Parathyroid adenoma (tissue), 2 donors: Measurements from ENCODE around the gene CDX1.

Experiments
- H2AFZ ChIP-seq: fragments of 300-600 bp; sonication (generic); one replicate; pipeline ENCODE4 v1.7.0; 2017; ENCODE audit warnings: antibody characterized with exemption, mild to moderate bottlenecking
- H3K27ac ChIP-seq: fragments of 300-600 bp; sonication (generic); one replicate; pipeline ENCODE4 v1.7.0; 2017
- H3K27me3 ChIP-seq: fragments of 300-600 bp; sonication (generic); one replicate; pipeline ENCODE4 v1.7.0; 2017; ENCODE audit warnings: low read length; ENCODE audit not compliant: control insufficient read depth, insufficient read depth
- H3K36me3 ChIP-seq: fragments of 300-600 bp; sonication (generic); one replicate; pipeline ENCODE4 v1.7.0; 2017; ENCODE audit warnings: low read length; ENCODE audit not compliant: control insufficient read depth, insufficient read depth
- H3K4me1 ChIP-seq: fragments of 300-600 bp; sonication (generic); one replicate; pipeline ENCODE4 v1.7.0; 2017; ENCODE audit warnings: control low read depth
- H3K4me2 ChIP-seq: fragments of 300-600 bp; sonication (generic); one replicate; pipeline ENCODE4 v1.7.0; 2017; ENCODE audit warnings: low read length
- H3K4me3 ChIP-seq: fragments of 300-600 bp; sonication (generic); one replicate; pipeline ENCODE4 v1.7.0; 2017; ENCODE audit warnings: low read depth, low read length
- H3K79me2 ChIP-seq: fragments of 300-600 bp; sonication (generic); one replicate; pipeline ENCODE4 v1.7.0; 2017; ENCODE audit warnings: control low read depth
- H3K9ac ChIP-seq: fragments of 300-600 bp; sonication (generic); one replicate; pipeline ENCODE4 v1.7.0; 2017; ENCODE audit warnings: mild to moderate bottlenecking
- H3K9me3 ChIP-seq: fragments of 300-600 bp; sonication (generic); one replicate; pipeline ENCODE4 v1.7.0; 2017; ENCODE audit warnings: low read length; ENCODE audit not compliant: control insufficient read depth
- TF ChIP-seq, protein P1 (sequence below): fragments of 300-600 bp; sonication (generic); IDR thresholded peaks from one replicate; pipeline ENCODE4 v1.7.0; 2017; ENCODE audit warnings: antibody characterized with exemption, mild to moderate bottlenecking
- donor health status: primary hyperparathyroidism.

CDX1 gene

DNA sequence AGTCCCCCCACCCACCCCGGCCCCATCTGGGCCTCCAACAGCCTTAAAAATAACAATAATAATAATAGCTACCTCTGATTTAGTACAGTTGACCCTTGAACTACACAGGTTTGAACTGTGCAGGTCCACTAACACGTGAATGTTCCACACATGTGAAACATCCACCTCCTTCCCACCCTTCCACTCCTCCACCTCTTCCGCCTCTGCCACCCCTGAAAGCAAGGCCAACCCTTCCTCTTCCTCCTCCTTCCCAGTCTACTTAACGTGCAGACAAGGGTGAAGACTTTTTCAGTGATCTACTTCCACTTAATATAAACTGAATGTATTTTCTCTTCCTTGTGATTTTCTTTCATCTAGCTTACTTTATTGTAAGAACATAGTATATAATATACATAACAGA, 21.7 kb upstream of the CDX1 start:
- Histone ChIP-seq H3K4me1 (no peaks in the 10 kb centered on the region), H3K9ac (no peak overlapping the region)

GRCh38 chr5:150146235-150146634, 20.3 kb upstream of the CDX1 start:
- Histone ChIP-seq H3K4me2 (no peak overlapping the region), H3K4me3 (no peak overlapping the region), H3K4me1 (no peaks in the 10 kb centered on the region), H3K36me3 (no peaks in the 10 kb centered on the region), H3K79me2 (no peaks in the 10 kb centered on the region), H2AFZ (no peak overlapping the region), H3K27me3 (no peaks in the 10 kb centered on the region), H3K9me3 (no peaks in the 10 kb centered on the region), H3K27ac (no peak overlapping the region), H3K9ac (no peak overlapping the region)
- TF ChIP-seq, protein P1, sequence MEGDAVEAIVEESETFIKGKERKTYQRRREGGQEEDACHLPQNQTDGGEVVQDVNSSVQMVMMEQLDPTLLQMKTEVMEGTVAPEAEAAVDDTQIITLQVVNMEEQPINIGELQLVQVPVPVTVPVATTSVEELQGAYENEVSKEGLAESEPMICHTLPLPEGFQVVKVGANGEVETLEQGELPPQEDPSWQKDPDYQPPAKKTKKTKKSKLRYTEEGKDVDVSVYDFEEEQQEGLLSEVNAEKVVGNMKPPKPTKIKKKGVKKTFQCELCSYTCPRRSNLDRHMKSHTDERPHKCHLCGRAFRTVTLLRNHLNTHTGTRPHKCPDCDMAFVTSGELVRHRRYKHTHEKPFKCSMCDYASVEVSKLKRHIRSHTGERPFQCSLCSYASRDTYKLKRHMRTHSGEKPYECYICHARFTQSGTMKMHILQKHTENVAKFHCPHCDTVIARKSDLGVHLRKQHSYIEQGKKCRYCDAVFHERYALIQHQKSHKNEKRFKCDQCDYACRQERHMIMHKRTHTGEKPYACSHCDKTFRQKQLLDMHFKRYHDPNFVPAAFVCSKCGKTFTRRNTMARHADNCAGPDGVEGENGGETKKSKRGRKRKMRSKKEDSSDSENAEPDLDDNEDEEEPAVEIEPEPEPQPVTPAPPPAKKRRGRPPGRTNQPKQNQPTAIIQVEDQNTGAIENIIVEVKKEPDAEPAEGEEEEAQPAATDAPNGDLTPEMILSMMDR, result no peak

More for the DNA sequence above, 21.7 kb upstream of the CDX1 start:
- TF ChIP-seq, protein P1, result no peak
- H3K36me3 ChIP-seq, result no peaks in the 10 kb centered on the region
- no peak overlapping the region for H2AFZ ChIP-seq
- H3K4me2 ChIP-seq, result no peak overlapping the region
- H3K9me3 ChIP-seq, result no peaks in the 10 kb centered on the region
- no peak overlapping the region for H3K27ac ChIP-seq
- no peak overlapping the region for H3K4me3 ChIP-seq
- no peaks in the 10 kb centered on the region for H3K27me3 ChIP-seq
- no peaks in the 10 kb centered on the region for H3K79me2 ChIP-seq

- no peaks in the 10 kb centered on the region for H3K9me3 ChIP-seq
- no peak overlapping the region for H3K4me3 ChIP-seq
- H3K4me2 ChIP-seq, result no peak overlapping the region
- no peaks in the 10 kb centered on the region for H3K36me3 ChIP-seq
- no peaks in the 10 kb centered on the region for H3K79me2 ChIP-seq
- H3K27ac ChIP-seq, result no peak overlapping the region
- no peaks in the 10 kb centered on the region for H3K4me1 ChIP-seq
- no peaks in the 10 kb centered on the region for H3K27me3 ChIP-seq
- no peak overlapping the region for H2AFZ ChIP-seq
- TF ChIP-seq, protein P1, result no peak
- H3K9ac ChIP-seq, result no peak overlapping the region
These were observed 19.5 kb upstream of the CDX1 start for GRCh38 chr5:150146862-150147601.

DNA sequence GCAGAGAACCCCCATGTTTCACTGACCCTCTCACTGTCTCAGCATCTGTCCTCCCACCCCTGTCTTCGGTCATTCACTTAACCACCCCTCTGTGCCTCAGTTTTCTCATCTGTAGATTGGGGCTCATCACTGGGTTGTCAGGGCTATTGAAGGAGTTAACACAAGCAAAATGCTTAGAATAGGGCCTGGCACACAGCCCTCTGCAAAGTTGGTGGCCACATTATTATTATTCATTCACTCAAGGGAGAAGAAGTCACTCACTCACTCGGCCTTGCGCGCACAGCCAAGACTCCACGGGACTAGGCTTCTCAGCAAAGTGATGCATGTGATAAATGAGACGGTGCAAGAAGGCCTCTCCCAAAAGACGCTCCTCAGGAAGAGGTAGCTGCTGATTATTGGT, 18.9 kb upstream of the CDX1 start:
- H3K4me3 ChIP-seq, result no peak overlapping the region
- TF ChIP-seq, protein P1, result no peak
- H3K27ac ChIP-seq, result no peak overlapping the region
- no peaks in the 10 kb centered on the region for H3K79me2 ChIP-seq
- H3K36me3 ChIP-seq, result no peaks in the 10 kb centered on the region
- H3K9me3 ChIP-seq, result no peaks in the 10 kb centered on the region
- no peak overlapping the region for H3K4me2 ChIP-seq
- no peak overlapping the region for H2AFZ ChIP-seq
- H3K4me1 ChIP-seq, result no peaks in the 10 kb centered on the region
- no peak overlapping the region for H3K9ac ChIP-seq
- H3K27me3 ChIP-seq, result no peaks in the 10 kb centered on the region
